Esophagus (tissue), 2 donors: ENCODE results near the gene CUBN. TPM values are rescaled to one million over a fixed set of nuclear protein-coding genes. Genes with fewer than 3 reads are reported as not detected.

ENCODE experiments used
- H3K27ac ChIP-seq, 2 donors: one replicate each; pipeline ENCODE4 v1.5.1; 2013; ENCODE audit warnings: low read depth in 2 of 2, mild to moderate bottlenecking in 2 of 2, inconsistent platforms in 1 of 2, low read length in 1 of 2, moderate library complexity in 1 of 2
- H3K27me3 ChIP-seq, 2 donors: one replicate each; pipeline ENCODE4 v1.6.1; 2013; ENCODE audit warnings: low read length in 2 of 2, control low read depth in 1 of 2, mild to moderate bottlenecking in 1 of 2; ENCODE audit not compliant: insufficient read depth in 2 of 2, control insufficient read depth in 1 of 2
- H3K36me3 ChIP-seq, 2 donors: one replicate each; pipeline ENCODE4 v1.6.1; 2013; ENCODE audit warnings: low read length in 1 of 2; ENCODE audit not compliant: control insufficient read depth in 2 of 2, insufficient read depth in 2 of 2
- H3K4me1 ChIP-seq, 2 donors: one replicate each; pipeline ENCODE4 v1.6.1; 2013; ENCODE audit warnings: low read length in 1 of 2; ENCODE audit not compliant: control insufficient read depth in 2 of 2, insufficient read depth in 2 of 2
- H3K4me3 ChIP-seq, 2 donors: one replicate each; pipeline ENCODE4 v1.5.1; 2013; ENCODE audit warnings: low read length in 2 of 2, mild to moderate bottlenecking in 2 of 2, low read depth in 1 of 2, moderate library complexity in 1 of 2
- H3K9me3 ChIP-seq, 2 donors: one replicate each; pipeline ENCODE4 v1.6.1; 2013; ENCODE audit warnings: mild to moderate bottlenecking in 2 of 2, low read depth in 1 of 2, low read length in 1 of 2, moderate library complexity in 1 of 2; ENCODE audit not compliant: control insufficient read depth in 2 of 2, insufficient read depth in 1 of 2
- WGBS, 2 donors: extraction: QIAGEN DNeasy Blood & Tissue Kit; methylation state at CpG; one replicate each; pipeline ENCODE4 v1.1.7; 2013; 5-methylcytosine and 5-hydroxymethylcytosine counted together
- polyA plus RNA-seq, 2 donors: library from polyadenylated mRNA; stranded (reverse); fragments of 200-250 nt; gene quantifications; one replicate each; pipeline ENCODE4 v1.2.3, GENCODE V29; 2013
- donor health status: healthy with polysubstance abuse.
- donor health status: Bipolar disorder and iron deficiency.

CUBN gene
- polyA plus RNA-seq, 2 donors: 0.16 to 0.22 TPM

DNA sequence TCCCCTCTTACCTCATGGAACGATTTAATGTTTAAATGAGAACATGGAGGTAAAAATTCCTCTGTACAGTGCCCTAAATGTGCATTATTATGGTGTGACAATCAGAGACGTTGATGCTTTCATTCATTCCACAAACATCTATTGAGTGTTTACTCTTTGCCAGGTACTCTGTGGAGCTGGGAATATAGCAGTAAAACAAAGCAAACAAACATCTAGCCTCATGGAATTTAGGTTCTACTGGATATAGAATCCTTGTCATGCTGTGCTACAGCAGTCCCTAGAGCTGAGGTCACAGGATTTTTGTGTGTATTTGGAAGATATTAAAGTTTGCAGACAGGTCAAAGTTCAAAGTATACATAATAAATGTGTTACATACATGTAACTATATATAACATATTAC is 140.7 kb downstream of the CUBN start:
- Histone ChIP-seq H3K27me3 (no peaks in the 10 kb centered on the region), H3K36me3 (no peaks in the 10 kb centered on the region), H3K4me3 (no peak overlapping the region), H3K9me3 (no peaks in the 10 kb centered on the region), H3K27ac (no peak overlapping the region), H3K4me1 (peaks cover 0 to 2% of the 10 kb centered on the region in 2 donors)
- 71 to 84% methylated on average over 2 of the region's 2 CpGs for WGBS, 2 donors

DNA sequence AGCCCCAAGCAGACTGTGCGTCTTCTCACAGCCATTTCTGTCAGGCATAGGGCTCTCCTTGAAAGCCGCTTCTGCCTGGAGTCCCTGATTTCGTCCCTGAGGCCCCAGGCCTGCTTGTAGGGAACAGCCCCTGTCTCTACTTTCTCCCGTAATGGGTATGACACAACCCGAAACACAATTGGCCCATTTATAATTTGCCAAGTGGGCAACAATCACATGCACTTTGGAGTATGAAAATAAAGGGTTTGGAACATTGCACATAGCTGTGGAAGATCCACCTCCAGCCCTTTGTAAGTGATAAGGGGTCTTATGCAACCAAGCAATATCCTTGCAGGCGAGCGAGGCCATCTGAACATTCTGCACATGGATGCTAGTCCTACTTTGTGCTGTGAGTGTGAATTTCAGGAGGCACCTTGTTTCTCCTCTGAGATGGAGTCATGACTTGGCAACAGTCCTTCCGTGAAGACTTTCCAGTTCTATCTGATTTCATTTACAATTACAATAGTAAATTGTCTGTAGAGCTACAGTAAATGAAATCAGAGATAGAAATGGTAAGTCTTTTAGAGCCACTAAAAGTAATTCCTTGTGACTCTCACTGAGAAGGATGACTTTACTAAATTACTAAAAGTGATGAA is 141.5 kb downstream of the CUBN start:
- H3K4me3 ChIP-seq: no peak overlapping the region
- H3K9me3 ChIP-seq: no peaks in the 10 kb centered on the region
- no peak overlapping the region for H3K27ac ChIP-seq
- H3K4me1 ChIP-seq: peaks cover 0 to 2% of the 10 kb centered on the region in 2 donors
- H3K27me3 ChIP-seq: no peaks in the 10 kb centered on the region
- no peaks in the 10 kb centered on the region for H3K36me3 ChIP-seq
- 88 to 89% methylated on average over 8 of the region's 8 CpGs for WGBS, 2 donors

DNA sequence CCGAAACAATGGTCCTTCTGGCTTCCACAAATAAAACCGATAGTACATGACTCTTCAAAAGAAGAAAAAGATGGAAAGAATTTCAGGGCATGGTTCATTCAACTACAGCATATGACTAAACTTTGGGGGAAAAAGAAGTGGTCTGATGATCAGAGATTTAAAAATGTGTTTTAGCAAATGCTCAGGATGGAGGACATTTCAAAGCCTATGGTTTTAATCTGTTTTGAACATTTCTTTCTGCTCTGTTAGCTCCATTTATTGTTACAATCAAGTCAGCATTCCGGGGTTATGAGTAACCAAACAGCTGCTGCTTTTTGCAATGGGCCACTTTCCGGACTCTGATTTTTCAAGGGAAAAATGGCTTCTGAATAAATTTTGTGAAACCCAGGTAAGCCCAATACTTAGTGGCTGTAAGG is 142.4 kb downstream of the CUBN start:
- Histone ChIP-seq H3K36me3 (no peaks in the 10 kb centered on the region), H3K27me3 (no peaks in the 10 kb centered on the region), H3K4me3 (no peak overlapping the region), H3K9me3 (no peaks in the 10 kb centered on the region), H3K4me1 (peaks cover 0 to 2% of the 10 kb centered on the region in 2 donors), H3K27ac (peak overlapping the region in 1 of 2 donors; percentile 17)
- WGBS, 2 donors: 47 to 49% methylated on average over 4 of the region's 4 CpGs

GRCh38 chr10:16986406-16987205 is 143.0 kb downstream of the CUBN start:
- Histone ChIP-seq H3K27me3 (no peaks in the 10 kb centered on the region), H3K4me3 (no peak overlapping the region), H3K9me3 (no peaks in the 10 kb centered on the region), H3K4me1 (peaks cover 0 to 2% of the 10 kb centered on the region in 2 donors), H3K36me3 (no peaks in the 10 kb centered on the region), H3K27ac (peak overlapping the region; percentile 11 to 24)
- 53 to 61% methylated on average over 10 of the region's 10 CpGs for WGBS, 2 donors

DNA sequence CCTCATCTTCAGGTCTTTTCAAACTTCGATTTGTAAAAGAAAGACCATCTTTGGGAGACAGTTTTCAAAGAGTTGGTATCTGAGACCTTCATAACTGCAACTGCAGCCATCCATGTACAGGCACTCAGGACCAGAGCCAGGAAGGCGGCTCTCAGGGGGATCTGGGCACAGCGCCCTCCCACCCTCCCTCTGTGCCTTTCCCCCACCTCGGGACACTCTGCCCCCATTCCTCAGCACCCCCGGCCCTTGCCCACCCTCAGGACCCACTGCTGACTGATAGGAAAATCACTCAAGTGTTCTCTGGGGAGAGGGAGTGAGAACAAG is 143.6 kb downstream of the CUBN start:
- Histone ChIP-seq H3K9me3 (no peaks in the 10 kb centered on the region), H3K27me3 (no peaks in the 10 kb centered on the region), H3K4me1 (peaks cover 0 to 2% of the 10 kb centered on the region in 2 donors), H3K27ac (no peak overlapping the region), H3K36me3 (no peaks in the 10 kb centered on the region), H3K4me3 (no peak overlapping the region)
- 75 to 78% methylated on average over 5 of the region's 5 CpGs for WGBS, 2 donors

DNA sequence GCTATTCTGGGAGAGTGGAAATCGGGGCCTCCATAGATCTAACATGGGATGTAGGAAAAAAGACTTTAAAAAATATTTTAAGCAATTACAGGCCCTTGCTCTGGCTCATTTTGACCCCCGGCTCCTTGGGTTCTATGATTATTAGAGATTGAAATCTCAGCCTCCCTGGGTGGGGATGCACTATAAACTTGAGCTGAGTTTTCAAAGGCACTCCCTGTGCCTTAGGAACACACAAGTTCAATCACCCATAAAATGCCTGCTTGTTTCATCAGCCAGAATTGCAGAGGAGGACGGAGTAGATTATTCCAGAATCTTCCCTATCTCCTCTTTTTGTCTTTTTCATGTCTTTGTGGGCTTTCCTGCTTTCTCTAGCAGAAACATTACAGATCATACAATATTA is 145.4 kb downstream of the CUBN start:
- 79 to 80% methylated on average over 3 of the region's 3 CpGs for WGBS, 2 donors

GRCh38 chr10:16976803-16977202 is 152.8 kb downstream of the CUBN start:
- no peak overlapping the region for H3K4me3 ChIP-seq
- H3K27ac ChIP-seq: no peak overlapping the region
- no peaks in the 10 kb centered on the region for H3K4me1 ChIP-seq
- H3K27me3 ChIP-seq: no peaks in the 10 kb centered on the region
- H3K9me3 ChIP-seq: no peaks in the 10 kb centered on the region
- peaks cover 0 to 3% of the 10 kb centered on the region in 2 donors for H3K36me3 ChIP-seq

More for the DNA sequence above, 145.4 kb downstream of the CUBN start:
- Histone ChIP-seq H3K27ac (no peak overlapping the region), H3K4me1 (no peaks in the 10 kb centered on the region), H3K27me3 (no peaks in the 10 kb centered on the region), H3K36me3 (no peaks in the 10 kb centered on the region), H3K4me3 (no peak overlapping the region), H3K9me3 (no peaks in the 10 kb centered on the region)

- peaks cover 0 to 3% of the 10 kb centered on the region in 2 donors for H3K36me3 ChIP-seq
- 47 to 56% methylated on average over 3 of the region's 3 CpGs for WGBS, 2 donors
- no peaks in the 10 kb centered on the region for H3K4me1 ChIP-seq
- no peak overlapping the region for H3K4me3 ChIP-seq
- no peaks in the 10 kb centered on the region for H3K27me3 ChIP-seq
- no peaks in the 10 kb centered on the region for H3K9me3 ChIP-seq
- no peak overlapping the region for H3K27ac ChIP-seq
Measured at GRCh38 chr10:16975188-16975587, 154.4 kb downstream of the CUBN start.

DNA sequence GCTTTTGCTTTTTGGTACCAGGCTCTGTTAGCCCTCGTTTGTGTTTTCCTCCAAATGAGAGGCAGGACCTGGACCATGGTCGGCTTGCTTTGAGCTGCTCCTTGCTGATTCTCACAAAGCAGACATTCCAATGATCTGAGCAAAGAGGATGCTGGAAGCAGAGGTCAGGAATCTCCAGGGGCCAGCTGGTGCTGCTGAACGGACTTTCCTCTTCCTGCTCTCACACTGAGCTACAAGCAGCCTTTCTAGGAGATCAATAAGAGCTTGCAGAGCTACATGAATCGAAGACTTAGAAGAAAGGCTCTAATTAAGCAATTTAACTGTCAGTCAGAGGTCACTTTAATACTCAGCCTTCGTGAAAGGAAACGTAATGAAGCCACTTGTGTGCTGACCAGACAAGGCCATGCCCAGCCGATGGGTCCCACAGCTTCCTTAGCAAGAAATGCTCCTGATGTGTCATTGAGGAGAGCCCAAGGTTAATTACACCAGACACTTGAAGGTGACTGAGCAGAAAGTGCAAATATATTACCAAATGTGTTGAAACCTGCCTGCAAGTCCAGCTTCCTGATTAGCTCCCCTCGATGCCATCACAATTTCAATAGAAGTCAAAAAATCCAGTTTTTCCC is 161.1 kb downstream of the CUBN start:
- no peaks in the 10 kb centered on the region for H3K4me1 ChIP-seq
- no peaks in the 10 kb centered on the region for H3K27me3 ChIP-seq
- no peak overlapping the region for H3K4me3 ChIP-seq
- peak overlapping the region; percentile 9 to 24 for H3K27ac ChIP-seq
- peaks cover 0 to 2% of the 10 kb centered on the region in 2 donors for H3K9me3 ChIP-seq
- 39 to 40% methylated on average over 8 of the region's 8 CpGs for WGBS, 2 donors
- no peaks in the 10 kb centered on the region for H3K36me3 ChIP-seq
